ENCODE measurements around the gene PPA1.
"Not testable (repeated sequence)": the region's sequence is repeated elsewhere in the genome, so short reads cannot be mapped to it uniquely, and the experiment has no call there.

PPA1 gene

GRCh38 chr10:70250961-70251680, 17.9 kb upstream of the PPA1 start:
- Histone ChIP-seq H3F3A (ENCODE audit: low read depth) (no peaks in the 10 kb centered on the region), H3K27me3 (ENCODE audit: insufficient read depth, low read length, poor library complexity, severe bottlenecking) (no peaks in the 10 kb centered on the region), H2AFZ (ENCODE audit: low read length) (no peak overlapping the region), H3K9ac (ENCODE audit: low read depth, low read length, poor library complexity, severe bottlenecking) (no peak overlapping the region), H3K9me3 (ENCODE audit: insufficient read depth, low read depth, low read length) (no peaks in the 10 kb centered on the region), H3K4me2 (ENCODE audit: low read depth, low read length, poor library complexity, severe bottlenecking) (no peak overlapping the region), H3K4me3 (ENCODE audit: low read length, poor library complexity, severe bottlenecking) (no peak overlapping the region), H4K20me1 (ENCODE audit: insufficient read depth, low read length, poor library complexity, severe bottlenecking) (no peaks in the 10 kb centered on the region), H3K36me3 (ENCODE audit: insufficient read depth, low read length) (no peaks in the 10 kb centered on the region), H3K9me2 (replicated peaks; ENCODE audit: low read depth, low read length) (no peaks in the 10 kb centered on the region), H3K4me1 (ENCODE audit: insufficient read depth, low read length, poor library complexity, severe bottlenecking) (no peaks in the 10 kb centered on the region), H3K79me2 (ENCODE audit: insufficient read depth, low read length) (no peaks in the 10 kb centered on the region)
- no peak for TF ChIP-seq EZH2phosphoT487 (IDR thresholded peaks at IDR 0.05; ENCODE audit: borderline replicate concordance)

- no peak overlapping the region for H3K9ac ChIP-seq (ENCODE audit: low read depth, low read length, poor library complexity, severe bottlenecking)
- no peaks in the 10 kb centered on the region for H3F3A ChIP-seq (ENCODE audit: low read depth)
- H3K9me3 ChIP-seq (ENCODE audit: insufficient read depth, low read depth, low read length) = no peaks in the 10 kb centered on the region
- no peaks in the 10 kb centered on the region for H3K4me1 ChIP-seq (ENCODE audit: insufficient read depth, low read length, poor library complexity, severe bottlenecking)
- no peaks in the 10 kb centered on the region for H4K20me1 ChIP-seq (ENCODE audit: insufficient read depth, low read length, poor library complexity, severe bottlenecking)
- H3K9me2 ChIP-seq (replicated peaks; ENCODE audit: low read depth, low read length) = no peaks in the 10 kb centered on the region
- no peak overlapping the region for H3K4me2 ChIP-seq (ENCODE audit: low read depth, low read length, poor library complexity, severe bottlenecking)
- no peak overlapping the region for H3K4me3 ChIP-seq (ENCODE audit: low read length, poor library complexity, severe bottlenecking)
- no peaks in the 10 kb centered on the region for H3K27me3 ChIP-seq (ENCODE audit: insufficient read depth, low read length, poor library complexity, severe bottlenecking)
- H3K79me2 ChIP-seq (ENCODE audit: insufficient read depth, low read length) = no peaks in the 10 kb centered on the region
- TF ChIP-seq EZH2phosphoT487 (IDR thresholded peaks at IDR 0.05; ENCODE audit: borderline replicate concordance) = no peak
- no peaks in the 10 kb centered on the region for H3K36me3 ChIP-seq (ENCODE audit: insufficient read depth, low read length)
- no peak overlapping the region for H2AFZ ChIP-seq (ENCODE audit: low read length)
Measured at GRCh38 chr10:70247360-70247759, 14.1 kb upstream of the PPA1 start.

GRCh38 chr10:70241081-70241480, 7.9 kb upstream of the PPA1 start:
- Histone ChIP-seq H3K9ac (ENCODE audit: low read depth, low read length, poor library complexity, severe bottlenecking) (no peak overlapping the region), H2AFZ (ENCODE audit: low read length) (no peak overlapping the region), H3K27me3 (ENCODE audit: insufficient read depth, low read length, poor library complexity, severe bottlenecking) (no peaks in the 10 kb centered on the region), H3K9me2 (replicated peaks; ENCODE audit: low read depth, low read length) (no peaks in the 10 kb centered on the region), H3K79me2 (ENCODE audit: insufficient read depth, low read length) (no peaks in the 10 kb centered on the region), H3K4me2 (ENCODE audit: low read depth, low read length, poor library complexity, severe bottlenecking) (no peak overlapping the region), H3K4me3 (ENCODE audit: low read length, poor library complexity, severe bottlenecking) (no peak overlapping the region), H3K36me3 (ENCODE audit: insufficient read depth, low read length) (no peaks in the 10 kb centered on the region), H4K20me1 (ENCODE audit: insufficient read depth, low read length, poor library complexity, severe bottlenecking) (no peaks in the 10 kb centered on the region), H3K4me1 (ENCODE audit: insufficient read depth, low read length, poor library complexity, severe bottlenecking) (no peaks in the 10 kb centered on the region), H3K9me3 (ENCODE audit: insufficient read depth, low read depth, low read length) (no peaks in the 10 kb centered on the region), H3F3A (ENCODE audit: low read depth) (no peaks in the 10 kb centered on the region)
- no peak for TF ChIP-seq CTCF (conservative IDR thresholded peaks at IDR 0.05; ENCODE audit: low read length)
- no peak for TF ChIP-seq EZH2phosphoT487 (IDR thresholded peaks at IDR 0.05; ENCODE audit: borderline replicate concordance)

- H3K4me1 ChIP-seq (ENCODE audit: insufficient read depth, low read length, poor library complexity, severe bottlenecking); H3K9me3 ChIP-seq (ENCODE audit: insufficient read depth, low read depth, low read length); H3K9ac ChIP-seq (ENCODE audit: low read depth, low read length, poor library complexity, severe bottlenecking); H3K9me2 ChIP-seq (replicated peaks; ENCODE audit: low read depth, low read length); H3K36me3 ChIP-seq (ENCODE audit: insufficient read depth, low read length); H4K20me1 ChIP-seq (ENCODE audit: insufficient read depth, low read length, poor library complexity, severe bottlenecking); H3K27me3 ChIP-seq (ENCODE audit: insufficient read depth, low read length, poor library complexity, severe bottlenecking); H3K79me2 ChIP-seq (ENCODE audit: insufficient read depth, low read length); H3F3A ChIP-seq (ENCODE audit: low read depth); H3K4me2 ChIP-seq (ENCODE audit: low read depth, low read length, poor library complexity, severe bottlenecking); H2AFZ ChIP-seq (ENCODE audit: low read length); H3K4me3 ChIP-seq (ENCODE audit: low read length, poor library complexity, severe bottlenecking): not testable (repeated sequence)
Measured at GRCh38 chr10:70239986-70240385, 6.8 kb upstream of the PPA1 start.

GRCh38 chr10:70239077-70239976, 6.1 kb upstream of the PPA1 start:
- H4K20me1 ChIP-seq (ENCODE audit: insufficient read depth, low read length, poor library complexity, severe bottlenecking); H3K27me3 ChIP-seq (ENCODE audit: insufficient read depth, low read length, poor library complexity, severe bottlenecking); H3K79me2 ChIP-seq (ENCODE audit: insufficient read depth, low read length); H3K4me2 ChIP-seq (ENCODE audit: low read depth, low read length, poor library complexity, severe bottlenecking); H3K36me3 ChIP-seq (ENCODE audit: insufficient read depth, low read length); H3K9ac ChIP-seq (ENCODE audit: low read depth, low read length, poor library complexity, severe bottlenecking); H3K9me3 ChIP-seq (ENCODE audit: insufficient read depth, low read depth, low read length); H2AFZ ChIP-seq (ENCODE audit: low read length); H3K4me1 ChIP-seq (ENCODE audit: insufficient read depth, low read length, poor library complexity, severe bottlenecking); H3K4me3 ChIP-seq (ENCODE audit: low read length, poor library complexity, severe bottlenecking); H3F3A ChIP-seq (ENCODE audit: low read depth); H3K9me2 ChIP-seq (replicated peaks; ENCODE audit: low read depth, low read length): not testable (repeated sequence)

- not testable (repeated sequence) for H4K20me1 ChIP-seq (ENCODE audit: insufficient read depth, low read length, poor library complexity, severe bottlenecking); H3K4me1 ChIP-seq (ENCODE audit: insufficient read depth, low read length, poor library complexity, severe bottlenecking); H3K9me3 ChIP-seq (ENCODE audit: insufficient read depth, low read depth, low read length); H3K27me3 ChIP-seq (ENCODE audit: insufficient read depth, low read length, poor library complexity, severe bottlenecking); H2AFZ ChIP-seq (ENCODE audit: low read length); H3K9me2 ChIP-seq (replicated peaks; ENCODE audit: low read depth, low read length); H3K36me3 ChIP-seq (ENCODE audit: insufficient read depth, low read length); H3K9ac ChIP-seq (ENCODE audit: low read depth, low read length, poor library complexity, severe bottlenecking); H3K4me3 ChIP-seq (ENCODE audit: low read length, poor library complexity, severe bottlenecking); H3F3A ChIP-seq (ENCODE audit: low read depth); H3K79me2 ChIP-seq (ENCODE audit: insufficient read depth, low read length); H3K4me2 ChIP-seq (ENCODE audit: low read depth, low read length, poor library complexity, severe bottlenecking)
Measured at GRCh38 chr10:70237958-70238536, 4.8 kb upstream of the PPA1 start.
